Keratinocyte (primary cell): ENCODE results near the gene KCNG2. TPM values are rescaled to one million over a fixed set of nuclear protein-coding genes. Genes with fewer than 3 reads are reported as not detected.

Experiments used
- DNase-seq: peaks from one replicate; pipeline ENCODE4 v3.0.0-alpha.2; 2011; ENCODE audit warnings: low read depth, missing footprints, low spot score
- FAIRE-seq: peaks from 2 replicates; lab custom pipeline; 2011; peaks lifted over from hg19 to GRCh38; lab: Jason Lieb, UNC
- H2AFZ ChIP-seq: 2 replicates; pipeline ENCODE4 v1.6.0; 2012; ENCODE audit warnings: low read length, control low read depth, inconsistent platforms; ENCODE audit not compliant: control insufficient read depth
- H3K27ac ChIP-seq: 2 replicates; pipeline ENCODE4 v1.5.1; 2011; ENCODE audit warnings: low read length; ENCODE audit not compliant: control insufficient read depth, insufficient read depth
- H3K27me3 ChIP-seq: 3 replicates; pipeline ENCODE4 v1.6.0; 2011; ENCODE audit warnings: low read length; ENCODE audit not compliant: control insufficient read depth, insufficient read depth; ENCODE audit errors: extremely low read depth
- H3K36me3 ChIP-seq, 2 experiments: 2 replicates in 1 of 2; 3 replicates in 1 of 2; pipeline ENCODE4 v1.5.1; 2011; ENCODE audit warnings: low read length in 2 of 2, mild to moderate bottlenecking in 1 of 2; ENCODE audit not compliant: control insufficient read depth in 2 of 2, insufficient read depth in 2 of 2; ENCODE audit errors: extremely low read depth in 1 of 2
- H3K4me1 ChIP-seq: 3 replicates; pipeline ENCODE4 v1.5.1; 2011; ENCODE audit warnings: low read length; ENCODE audit not compliant: control insufficient read depth, insufficient read depth; ENCODE audit errors: extremely low read depth
- H3K4me2 ChIP-seq: 3 replicates; pipeline ENCODE4 v1.6.0; 2011; ENCODE audit warnings: low read depth, low read length; ENCODE audit not compliant: control insufficient read depth, insufficient read depth; ENCODE audit errors: extremely low read depth
- H3K4me3 ChIP-seq, 3 experiments: fragments of 200-600 bp in 1 of 3; sonication (generic) in 1 of 3; 2 replicates in 2 of 3; 3 replicates in 1 of 3; pipeline ENCODE4 v1.5.1; 2011 to 2016; ENCODE audit warnings: low read length in 3 of 3, mild to moderate bottlenecking in 3 of 3, control low read depth in 2 of 3, inconsistent platforms in 1 of 3, low read depth in 1 of 3, mixed read lengths in 1 of 3, mixed run types in 1 of 3, moderate library complexity in 1 of 3; ENCODE audit not compliant: control insufficient read depth in 2 of 3, insufficient read depth in 2 of 3; ENCODE audit errors: extremely low read depth in 1 of 3
- H3K79me2 ChIP-seq: 2 replicates; pipeline ENCODE4 v1.6.0; 2012; ENCODE audit warnings: low read length; ENCODE audit not compliant: control insufficient read depth, insufficient read depth
- H3K9ac ChIP-seq: 3 replicates; pipeline ENCODE4 v1.6.0; 2011; ENCODE audit warnings: low read length; ENCODE audit not compliant: control insufficient read depth, insufficient read depth; ENCODE audit errors: extremely low read depth
- H3K9me1 ChIP-seq: 3 replicates; pipeline ENCODE4 v1.6.0; 2011; ENCODE audit warnings: low read length; ENCODE audit not compliant: control insufficient read depth, insufficient read depth; ENCODE audit errors: extremely low read depth
- H3K9me3 ChIP-seq: 2 replicates; pipeline ENCODE4 v1.5.1; 2012; ENCODE audit warnings: low read depth, low read length; ENCODE audit not compliant: control insufficient read depth
- H4K20me1 ChIP-seq: 3 replicates; pipeline ENCODE4 v1.6.0; 2011; ENCODE audit warnings: low read length; ENCODE audit not compliant: control insufficient read depth, insufficient read depth; ENCODE audit errors: extremely low read depth
- EZH2 ChIP-seq: IDR thresholded peaks from one replicate; pipeline ENCODE4 v1.6.1; 2012; ENCODE audit warnings: inconsistent platforms, mild to moderate bottlenecking, low read length, moderate library complexity
- dilution Hi-C: fragments of 300-500 bp; cut with MboI; formaldehyde crosslinking; loops from one replicate; pipeline ENCODE4 v1.7.0; 2020; ENCODE audit warnings: low sequenced_read_pairs; ENCODE audit not compliant: extremely low pct_ligation_motif_present
- polyA plus RNA-seq, 5 experiments: library from polyadenylated mRNA; depleted of rRNA in 3 of 5; stranded (reverse) in 3 of 5; stranded (forward) in 1 of 5; unstranded in 1 of 5; fragments of >200 nt; gene quantifications; 1 replicate in 1 of 5; 2 replicates in 3 of 5; 3 replicates in 1 of 5; pipeline versions ENCODE4 v1.2.1 to v1.2.3, GENCODE V29; 2011 to 2012; ENCODE audit warnings: missing spikeins in 2 of 5, low read depth in 1 of 5, low replicate concordance in 1 of 5
- TF ChIP-seq, protein P1 (sequence below), 3 experiments: IDR thresholded peaks in 1 of 3; conservative IDR thresholded peaks in 1 of 3; optimal IDR thresholded peaks in 1 of 3; 2 replicates in 2 of 3; 3 replicates in 1 of 3; pipeline versions ENCODE3 to v1.5.1; 2011; ENCODE audit warnings: low read length in 3 of 3, mild to moderate bottlenecking in 3 of 3, moderate library complexity in 2 of 3, control low read depth in 1 of 3, inconsistent platforms in 1 of 3; ENCODE audit not compliant: insufficient read depth in 2 of 3; ENCODE audit errors: extremely low read depth in 1 of 3

Gene KCNG2
- polyA plus RNA-seq, 1 donor (not counting 4 experiments of a cell fraction or from before 2014, with no cell fraction given): not detected

DNA sequence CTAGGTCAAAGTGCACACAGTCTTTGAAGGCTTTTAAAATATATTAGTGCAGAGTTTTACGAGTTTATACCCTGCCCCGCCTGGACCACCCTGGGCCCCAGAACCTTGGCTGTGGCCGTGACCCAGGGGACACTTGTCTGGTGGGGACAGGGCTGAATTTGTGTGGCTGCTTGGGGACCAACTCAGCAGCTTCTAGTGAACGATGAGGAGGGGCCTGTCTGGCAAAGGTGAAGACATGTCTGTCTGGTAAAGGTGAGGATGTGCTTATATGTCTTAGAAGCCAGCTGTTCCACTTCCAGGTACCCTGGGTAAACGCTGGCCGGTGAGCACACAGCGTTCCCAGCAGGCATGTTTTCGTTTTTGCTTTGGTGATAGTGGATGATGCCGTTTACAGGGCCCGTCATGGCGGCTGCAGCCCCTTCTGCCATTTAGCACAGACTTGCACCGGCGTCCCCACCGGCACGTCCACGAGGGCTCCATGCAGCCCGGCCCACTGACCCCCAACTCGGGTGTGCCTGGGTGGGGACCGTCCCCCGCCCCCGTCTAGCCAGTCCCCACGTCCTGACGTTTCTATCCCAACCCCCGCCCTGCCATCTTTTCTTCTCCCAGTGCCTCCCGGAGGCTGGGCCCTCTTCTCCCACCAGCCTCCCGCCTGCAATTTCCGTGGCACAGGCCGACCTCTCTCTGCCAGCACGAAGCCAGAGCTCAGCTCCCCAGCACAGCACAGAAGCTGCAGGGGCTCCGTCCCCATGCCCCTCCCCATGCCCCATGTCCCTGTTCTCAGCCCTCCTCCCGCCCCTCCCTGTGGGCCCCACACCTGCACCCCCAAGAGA is 85.9 kb downstream of the KCNG2 start:
- H3K27ac ChIP-seq: no peak overlapping the region
- no peak for TF ChIP-seq EZH2
- TF ChIP-seq, protein P1, sequence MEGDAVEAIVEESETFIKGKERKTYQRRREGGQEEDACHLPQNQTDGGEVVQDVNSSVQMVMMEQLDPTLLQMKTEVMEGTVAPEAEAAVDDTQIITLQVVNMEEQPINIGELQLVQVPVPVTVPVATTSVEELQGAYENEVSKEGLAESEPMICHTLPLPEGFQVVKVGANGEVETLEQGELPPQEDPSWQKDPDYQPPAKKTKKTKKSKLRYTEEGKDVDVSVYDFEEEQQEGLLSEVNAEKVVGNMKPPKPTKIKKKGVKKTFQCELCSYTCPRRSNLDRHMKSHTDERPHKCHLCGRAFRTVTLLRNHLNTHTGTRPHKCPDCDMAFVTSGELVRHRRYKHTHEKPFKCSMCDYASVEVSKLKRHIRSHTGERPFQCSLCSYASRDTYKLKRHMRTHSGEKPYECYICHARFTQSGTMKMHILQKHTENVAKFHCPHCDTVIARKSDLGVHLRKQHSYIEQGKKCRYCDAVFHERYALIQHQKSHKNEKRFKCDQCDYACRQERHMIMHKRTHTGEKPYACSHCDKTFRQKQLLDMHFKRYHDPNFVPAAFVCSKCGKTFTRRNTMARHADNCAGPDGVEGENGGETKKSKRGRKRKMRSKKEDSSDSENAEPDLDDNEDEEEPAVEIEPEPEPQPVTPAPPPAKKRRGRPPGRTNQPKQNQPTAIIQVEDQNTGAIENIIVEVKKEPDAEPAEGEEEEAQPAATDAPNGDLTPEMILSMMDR (optimal IDR thresholded peaks at IDR 0.05 in 1 of 3, IDR thresholded peaks at IDR 0.05 in 1 of 3, conservative IDR thresholded peaks at IDR 0.05 in 1 of 3; ENCODE audit: extremely low read depth in 1 of 3, insufficient read depth in 2 of 3, low read length in 3 of 3): no peak
- H2AFZ ChIP-seq: no peak overlapping the region
- H4K20me1 ChIP-seq: no peaks in the 10 kb centered on the region
- no peaks in the 10 kb centered on the region for H3K27me3 ChIP-seq
- peaks cover 2% of the 10 kb centered on the region for H3K9me3 ChIP-seq
- no peaks in the 10 kb centered on the region for H3K79me2 ChIP-seq
- dilution Hi-C loops: no loop called here
- H3K9ac ChIP-seq: no peak overlapping the region
- no peak for FAIRE-seq
- no peak overlapping the region for H3K4me3 ChIP-seq
- no peak overlapping the region for H3K4me2 ChIP-seq
- no peak for DNase-seq
- H3K9me1 ChIP-seq: no peaks in the 10 kb centered on the region
- H3K36me3 ChIP-seq: no peaks in the 10 kb centered on the region
- H3K4me1 ChIP-seq: no peaks in the 10 kb centered on the region

DNA sequence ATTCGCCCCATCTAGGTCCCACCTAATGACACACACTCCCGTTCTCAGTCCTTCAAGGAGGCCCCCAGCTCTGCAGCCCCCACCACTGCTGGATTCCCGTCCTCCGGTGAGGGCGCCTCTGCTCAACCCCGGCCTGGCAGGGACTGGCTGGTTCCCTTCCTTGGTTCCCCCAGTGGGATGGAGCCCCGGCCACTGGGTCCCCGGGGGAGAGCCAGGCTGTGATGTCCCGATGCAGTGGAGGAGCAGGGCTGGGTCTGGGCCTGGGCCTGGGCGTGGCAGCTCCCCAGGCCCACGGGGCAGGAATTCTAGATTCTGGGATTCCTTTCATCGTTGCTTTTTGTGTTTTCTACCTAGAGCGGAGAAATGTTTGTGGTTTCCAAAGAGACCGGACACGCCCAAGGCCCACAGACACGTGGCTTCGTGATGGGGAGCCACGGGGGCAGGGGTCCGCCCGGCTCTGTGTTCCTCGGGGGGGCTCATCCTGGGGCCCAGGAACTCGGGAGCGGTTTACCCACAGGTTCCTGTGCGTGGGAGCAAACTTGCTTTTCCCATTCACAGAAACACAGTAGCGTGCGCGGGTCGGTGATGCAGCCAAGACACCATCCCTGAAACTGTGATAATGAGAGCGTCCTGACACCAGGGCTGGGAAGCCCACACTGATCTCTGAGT is 86.7 kb downstream of the KCNG2 start:
- Histone ChIP-seq H3K4me1 (no peaks in the 10 kb centered on the region), H3K9ac (no peak overlapping the region), H3K9me3 (peaks cover 3% of the 10 kb centered on the region), H3K27me3 (no peaks in the 10 kb centered on the region), H3K9me1 (no peaks in the 10 kb centered on the region), H3K4me3 (no peak overlapping the region), H3K4me2 (no peak overlapping the region), H3K36me3 (no peaks in the 10 kb centered on the region), H4K20me1 (no peaks in the 10 kb centered on the region), H3K79me2 (no peaks in the 10 kb centered on the region), H2AFZ (no peak overlapping the region), H3K27ac (no peak overlapping the region)
- dilution Hi-C loops: no loop called here
- TF ChIP-seq EZH2: no peak
- TF ChIP-seq, protein P1 (optimal IDR thresholded peaks at IDR 0.05 in 1 of 3, IDR thresholded peaks at IDR 0.05 in 1 of 3, conservative IDR thresholded peaks at IDR 0.05 in 1 of 3; ENCODE audit: extremely low read depth in 1 of 3, insufficient read depth in 2 of 3, low read length in 3 of 3): no peak
- FAIRE-seq: no peak
- DNase-seq: no peak
